ENCODE results near the gene EXOC4. TPM values are rescaled to one million over a fixed set of nuclear protein-coding genes. Genes with fewer than 3 reads are reported as not detected.

The EXOC4 gene
- total and polyA plus RNA-seq, 12 donors, result 7.5 to 41.7 (median 34.6) TPM

- Histone ChIP-seq H3K27me3 (no peaks in the 10 kb centered on the region), H3K4me1 (no peaks in the 10 kb centered on the region), H3K9me3 (no peaks in the 10 kb centered on the region), H3K36me3 (no peaks in the 10 kb centered on the region), H3K27ac (no peak overlapping the region), H3K4me3 (no peak overlapping the region)
- ATAC-seq (no peak), DNase-seq (no peak)
- intact Hi-C loops (cut with DNase I), result no loop called here
- no peak for TF ChIP-seq CTCF (IDR thresholded peaks at IDR 0.05)
These were observed 359.1 kb downstream of the EXOC4 start for GRCh38 chr7:133611955-133612354.

GRCh38 chr7:133613250-133613790 lies 360.4 kb downstream of the EXOC4 start:
- no peak for DNase-seq
- WGBS, 2 donors, result 95% methylated on average over 8 of the region's 8 CpGs
- ATAC-seq, result no peak
- Histone ChIP-seq H3K4me3 (no peak overlapping the region), H3K27ac (no peak overlapping the region), H3K9me3 (no peaks in the 10 kb centered on the region), H3K36me3 (no peaks in the 10 kb centered on the region), H3K4me1 (no peaks in the 10 kb centered on the region), H3K27me3 (no peaks in the 10 kb centered on the region)
- no peak for TF ChIP-seq CTCF (IDR thresholded peaks at IDR 0.05)
- intact Hi-C loops (cut with DNase I), result no loop called here

GRCh38 chr7:133614251-133614650 lies 361.4 kb downstream of the EXOC4 start:
- intact Hi-C loops (cut with DNase I), result no loop called here

GRCh38 chr7:133618970-133619369 lies 366.1 kb downstream of the EXOC4 start:
- Histone ChIP-seq H3K4me3 (no peak overlapping the region), H3K9me3 (no peaks in the 10 kb centered on the region), H3K27me3 (no peaks in the 10 kb centered on the region), H3K4me1 (no peaks in the 10 kb centered on the region), H3K36me3 (no peaks in the 10 kb centered on the region), H3K27ac (no peak overlapping the region)
- ATAC-seq, result no peak
- intact Hi-C loops (cut with DNase I), result no loop called here
- DNase-seq, result no peak
- TF ChIP-seq CTCF (IDR thresholded peaks at IDR 0.05), result no peak
- 95 to 100% methylated on average over 4 of the region's 4 CpGs for WGBS, 2 donors

More at GRCh38 chr7:133614251-133614650, 361.4 kb downstream of the EXOC4 start:
- TF ChIP-seq CTCF (IDR thresholded peaks at IDR 0.05), result no peak
- ATAC-seq (no peak), DNase-seq (no peak)
- H3K4me3 ChIP-seq, result no peak overlapping the region
- no peaks in the 10 kb centered on the region for H3K27me3 ChIP-seq
- no peaks in the 10 kb centered on the region for H3K9me3 ChIP-seq
- no peaks in the 10 kb centered on the region for H3K36me3 ChIP-seq
- 97 to 99% methylated on average over 2 of the region's 2 CpGs for WGBS, 2 donors
- H3K27ac ChIP-seq, result no peak overlapping the region
- no peaks in the 10 kb centered on the region for H3K4me1 ChIP-seq

All from heart right ventricle (tissue), 16 donors.